Ectodermal cell (in vitro differentiated cells): ENCODE results near the gene LAMB1. TPM values are rescaled to one million over a fixed set of nuclear protein-coding genes. Genes with fewer than 3 reads are reported as not detected.

ENCODE experiments used
- H3K27ac ChIP-seq: 2 replicates; pipeline ENCODE4 v1.7.0; 2013; ENCODE audit warnings: mild to moderate bottlenecking, low read depth, low read length; ENCODE audit not compliant: insufficient read depth, poor library complexity, severe bottlenecking
- H3K27me3 ChIP-seq: 2 replicates; pipeline ENCODE4 v1.7.0; 2013; ENCODE audit warnings: mild to moderate bottlenecking, low read length; ENCODE audit not compliant: insufficient read depth, control insufficient read depth, poor library complexity, severe bottlenecking
- H3K36me3 ChIP-seq: one replicate; pipeline ENCODE4 v1.7.0; 2013; ENCODE audit warnings: low read length; ENCODE audit not compliant: control insufficient read depth, insufficient read depth
- H3K4me1 ChIP-seq: one replicate; pipeline ENCODE4 v1.7.0; 2013; ENCODE audit warnings: low read length; ENCODE audit not compliant: control insufficient read depth, insufficient read depth
- H3K4me3 ChIP-seq: 2 replicates; pipeline ENCODE4 v1.7.0; 2013; ENCODE audit warnings: low read depth, low read length, control low read depth; ENCODE audit not compliant: insufficient read depth
- H3K9me3 ChIP-seq: 2 replicates; pipeline ENCODE4 v1.7.0; 2013; ENCODE audit warnings: mild to moderate bottlenecking, low read length, moderate library complexity; ENCODE audit not compliant: control insufficient read depth
- whole genome bisulfite sequencing, 2 experiments: methylation state at CpG; one replicate each; pipeline ENCODE4 v1.1.7; 2013; ENCODE audit warnings: missing lambda C conversion rate in 2 of 2; 5-methylcytosine and 5-hydroxymethylcytosine counted together
- polyA plus RNA-seq, 4 experiments: library from polyadenylated mRNA; stranded (reverse); fragments of 50-300 nt; gene quantifications; one replicate each; pipeline ENCODE4 v1.2.3, GENCODE V29; 2013

Gene LAMB1
- polyA plus RNA-seq (2013, experiment 1 of 4) = 107 TPM
- 105 TPM for polyA plus RNA-seq (2013, experiment 2 of 4)
- polyA plus RNA-seq (2013, experiment 3 of 4) = 85.6 TPM
- polyA plus RNA-seq (2013, experiment 4 of 4) = 100 TPM

- WGBS, 2 experiments = 0% methylated on average over 75 of the region's 75 CpGs
- no peak within 1 kb of the TSS for H3K27ac ChIP-seq
- peak within 1 kb of the TSS; percentile 59 for H3K4me3 ChIP-seq
- peaks cover 6% of the 10 kb centered on the region for H3K4me1 ChIP-seq
- H3K36me3 ChIP-seq = no peaks in the 10 kb centered on the region
- H3K9me3 ChIP-seq = no peaks in the 10 kb centered on the region
- peaks cover 69% of the 10 kb centered on the region for H3K27me3 ChIP-seq
Measured at GRCh38 chr7:108002726-108003598, at the start of gene LAMB1. TSS of gene LAMB1 (minus strand) at chr7:108003161. CDS start at chr7:108002885, 276 bp downstream.

GRCh38 chr7:108051454-108051853 is 48.5 kb upstream of the LAMB1 start:
- H3K9me3 ChIP-seq = no peaks in the 10 kb centered on the region
- no peaks in the 10 kb centered on the region for H3K27me3 ChIP-seq
- 93 to 100% methylated on average over 1 of the region's 1 CpG for WGBS, 2 experiments
- no peak overlapping the region for H3K4me3 ChIP-seq
- H3K36me3 ChIP-seq = no peaks in the 10 kb centered on the region
- no peak overlapping the region for H3K27ac ChIP-seq
- H3K4me1 ChIP-seq = no peaks in the 10 kb centered on the region

GRCh38 chr7:108049962-108050361 is 47.0 kb upstream of the LAMB1 start:
- Histone ChIP-seq H3K36me3 (no peaks in the 10 kb centered on the region), H3K4me1 (no peaks in the 10 kb centered on the region), H3K27ac (no peak overlapping the region), H3K9me3 (no peaks in the 10 kb centered on the region), H3K4me3 (no peak overlapping the region), H3K27me3 (no peaks in the 10 kb centered on the region)
- WGBS, 2 experiments = 75% methylated on average over 3 of the region's 3 CpGs

GRCh38 chr7:108048422-108048821 is 45.5 kb upstream of the LAMB1 start:
- no peaks in the 10 kb centered on the region for H3K36me3 ChIP-seq

GRCh38 chr7:108046952-108047506 is 44.1 kb upstream of the LAMB1 start:
- no peaks in the 10 kb centered on the region for H3K9me3 ChIP-seq
- H3K36me3 ChIP-seq = no peaks in the 10 kb centered on the region
- no peaks in the 10 kb centered on the region for H3K4me1 ChIP-seq
- no peaks in the 10 kb centered on the region for H3K27me3 ChIP-seq
- no peak overlapping the region for H3K4me3 ChIP-seq
- WGBS, 2 experiments = 83 to 94% methylated on average over 4 to 6 of the region's 6 CpGs
- no peak overlapping the region for H3K27ac ChIP-seq

More at GRCh38 chr7:108048422-108048821, 45.5 kb upstream of the LAMB1 start:
- H3K27me3 ChIP-seq = no peaks in the 10 kb centered on the region
- H3K9me3 ChIP-seq = no peaks in the 10 kb centered on the region
- H3K4me3 ChIP-seq = no peak overlapping the region
- 97 to 98% methylated on average over 3 of the region's 3 CpGs for WGBS, 2 experiments
- no peaks in the 10 kb centered on the region for H3K4me1 ChIP-seq
- H3K27ac ChIP-seq = no peak overlapping the region

GRCh38 chr7:108045669-108046068 is 42.7 kb upstream of the LAMB1 start:
- H3K27ac ChIP-seq = no peak overlapping the region
- WGBS, 2 experiments = 88 to 91% methylated on average over 1 of the region's 1 CpG
- H3K27me3 ChIP-seq = no peaks in the 10 kb centered on the region
- H3K4me3 ChIP-seq = no peak overlapping the region
- no peaks in the 10 kb centered on the region for H3K36me3 ChIP-seq
- no peaks in the 10 kb centered on the region for H3K4me1 ChIP-seq
- H3K9me3 ChIP-seq = no peaks in the 10 kb centered on the region

- no peaks in the 10 kb centered on the region for H3K27me3 ChIP-seq
- H3K27ac ChIP-seq = no peak overlapping the region
- H3K4me3 ChIP-seq = no peak overlapping the region
- no peaks in the 10 kb centered on the region for H3K36me3 ChIP-seq
- no peaks in the 10 kb centered on the region for H3K9me3 ChIP-seq
- 88 to 100% methylated on average over 1 of the region's 1 CpG for WGBS, 2 experiments
- no peaks in the 10 kb centered on the region for H3K4me1 ChIP-seq
Measured at GRCh38 chr7:108045154-108045553, 42.2 kb upstream of the LAMB1 start.

- Histone ChIP-seq H3K27ac (no peak overlapping the region), H3K36me3 (no peaks in the 10 kb centered on the region), H3K9me3 (no peaks in the 10 kb centered on the region), H3K4me3 (no peak overlapping the region), H3K4me1 (no peaks in the 10 kb centered on the region), H3K27me3 (no peaks in the 10 kb centered on the region)
- WGBS, 2 experiments = 95 to 97% methylated on average over 2 of the region's 2 CpGs
Measured at GRCh38 chr7:108044345-108044744, 41.4 kb upstream of the LAMB1 start.

GRCh38 chr7:108038986-108039385 is 36.0 kb upstream of the LAMB1 start:
- no peaks in the 10 kb centered on the region for H3K27me3 ChIP-seq
- no peaks in the 10 kb centered on the region for H3K36me3 ChIP-seq
- H3K4me3 ChIP-seq = no peak overlapping the region
- no peak overlapping the region for H3K27ac ChIP-seq
- H3K9me3 ChIP-seq = no peaks in the 10 kb centered on the region
- H3K4me1 ChIP-seq = no peaks in the 10 kb centered on the region

GRCh38 chr7:108037741-108038140 is 34.8 kb upstream of the LAMB1 start:
- Histone ChIP-seq H3K9me3 (no peaks in the 10 kb centered on the region), H3K27ac (no peak overlapping the region), H3K36me3 (no peaks in the 10 kb centered on the region), H3K4me3 (no peak overlapping the region), H3K4me1 (no peaks in the 10 kb centered on the region), H3K27me3 (no peaks in the 10 kb centered on the region)
- 89 to 100% methylated on average over 1 of the region's 1 CpG for WGBS, 2 experiments
